PFSK-1 (cell line): ENCODE data around the gene CHD1.

Experiments
- POLR2AphosphoS5 ChIP-seq: IDR thresholded peaks from 2 replicates; pipeline ENCODE4 v1.6.1; 2012; ENCODE audit warnings: low read depth, mild to moderate bottlenecking, control low read depth, low read length, moderate library complexity
- TAF1 ChIP-seq: IDR thresholded peaks from 2 replicates; pipeline ENCODE4 v1.6.1; 2012; ENCODE audit warnings: low read length, control low read depth, borderline replicate concordance; ENCODE audit not compliant: insufficient read depth

GRCh38 chr5:98964621-98965020 lies 35.8 kb upstream of the CHD1 start:
- TF ChIP-seq TAF1 (no peak), POLR2AphosphoS5 (no peak)
